CD14-positive monocyte (primary cell): ENCODE results near the gene HADHA. TPM values are rescaled to one million over a fixed set of nuclear protein-coding genes. Genes with fewer than 3 reads are reported as not detected.

ENCODE experiments used
- DNase-seq, 3 donors: peaks; one replicate each; pipeline ENCODE4 v3.0.0-alpha.2; 2011 to 2022
- H2AFZ ChIP-seq: 2 replicates; pipeline ENCODE4 v1.6.0; 2012; ENCODE audit warnings: mild to moderate bottlenecking, low read depth, low read length, inconsistent platforms; ENCODE audit not compliant: insufficient read depth, poor library complexity, severe bottlenecking
- H3K27ac ChIP-seq, 2 donors: 1 replicate in 1 of 2; 2 replicates in 1 of 2; pipeline ENCODE4 v1.5.1; 2012 to 2013; ENCODE audit warnings: low read length in 2 of 2, control low read depth in 1 of 2, inconsistent platforms in 1 of 2, low read depth in 1 of 2, mild to moderate bottlenecking in 1 of 2
- H3K27me3 ChIP-seq, 2 donors: one replicate each; pipeline versions ENCODE4 v1.6.0 to v1.6.1; 2011 to 2013; ENCODE audit warnings: low read length in 2 of 2; ENCODE audit not compliant: control insufficient read depth in 2 of 2, insufficient read depth in 2 of 2
- H3K36me3 ChIP-seq, 2 donors: replicated peaks in 1 of 2; 1 replicate in 1 of 2; 2 replicates in 1 of 2; pipeline versions ENCODE4 v1.5.1 to v1.6.1; 2012 to 2013; ENCODE audit warnings: low read length in 2 of 2, control low read depth in 1 of 2, inconsistent platforms in 1 of 2, mild to moderate bottlenecking in 1 of 2; ENCODE audit not compliant: insufficient read depth in 2 of 2, control insufficient read depth in 1 of 2
- H3K4me1 ChIP-seq, 2 donors: 1 replicate in 1 of 2; 2 replicates in 1 of 2; pipeline versions ENCODE4 v1.5.1 to v1.6.1; 2012 to 2013; ENCODE audit warnings: low read length in 2 of 2, control low read depth in 1 of 2, inconsistent platforms in 1 of 2, mild to moderate bottlenecking in 1 of 2, moderate library complexity in 1 of 2; ENCODE audit not compliant: insufficient read depth in 2 of 2, control insufficient read depth in 1 of 2
- H3K4me2 ChIP-seq: replicated peaks from 2 replicates; pipeline ENCODE3; 2012; ENCODE audit warnings: low read length, moderate library complexity, mild to moderate bottlenecking; ENCODE audit not compliant: poor library complexity, severe bottlenecking; ENCODE audit errors: extremely low read depth
- H3K4me3 ChIP-seq, 3 experiments: fragments of 200-600 bp in 1 of 3; sonication (generic) in 1 of 3; replicated peaks in 1 of 3; 1 replicate in 2 of 3; 2 replicates in 1 of 3; pipeline ENCODE4 v1.5.1; 2011 to 2013; ENCODE audit warnings: low read length in 3 of 3, mild to moderate bottlenecking in 3 of 3, control low read depth in 2 of 3, low read depth in 2 of 3, inconsistent platforms in 1 of 3, moderate library complexity in 1 of 3
- H3K79me2 ChIP-seq: 2 replicates; pipeline ENCODE4 v1.6.0; 2012; ENCODE audit warnings: mild to moderate bottlenecking, control low read depth, inconsistent platforms, low read length, moderate library complexity; ENCODE audit not compliant: insufficient read depth
- H3K9ac ChIP-seq: 2 replicates; pipeline ENCODE4 v1.6.0; 2017; ENCODE audit warnings: low read length, mild to moderate bottlenecking; ENCODE audit not compliant: insufficient read depth, poor library complexity, severe bottlenecking
- H3K9me3 ChIP-seq, 2 donors: replicated peaks in 1 of 2; 1 replicate in 1 of 2; 2 replicates in 1 of 2; pipeline versions ENCODE4 v1.5.1 to v1.6.1; 2012 to 2013; ENCODE audit warnings: low read length in 2 of 2, control low read depth in 1 of 2; ENCODE audit not compliant: control insufficient read depth in 1 of 2, insufficient read depth in 1 of 2
- H4K20me1 ChIP-seq: 2 replicates; pipeline ENCODE4 v1.6.0; 2012; ENCODE audit warnings: mild to moderate bottlenecking, low read length, control low read depth, moderate library complexity; ENCODE audit not compliant: insufficient read depth
- H3K27ac Mint-ChIP-seq, 7 donors: one replicate each; pipeline ENCODE4 v1.8.0; 2020; ENCODE audit warnings: mild to moderate bottlenecking in 7 of 7, mixed read lengths in 7 of 7, moderate library complexity in 6 of 7, inconsistent platforms in 2 of 7
- H3K27me3 Mint-ChIP-seq, 3 donors: one replicate each; pipeline ENCODE4 v1.8.0; 2021 to 2022; ENCODE audit warnings: low read depth in 3 of 3, mild to moderate bottlenecking in 3 of 3, mixed read lengths in 3 of 3, moderate library complexity in 3 of 3, inconsistent platforms in 1 of 3
- H3K36me3 Mint-ChIP-seq, 2 donors: one replicate each; pipeline ENCODE4 v1.8.0; 2020; ENCODE audit warnings: mixed read lengths in 2 of 2, inconsistent platforms in 1 of 2, mild to moderate bottlenecking in 1 of 2
- H3K4me1 Mint-ChIP-seq: one replicate; pipeline ENCODE4 v1.8.0; 2020; ENCODE audit warnings: mild to moderate bottlenecking, mixed read lengths
- H3K4me3 Mint-ChIP-seq, 2 donors: one replicate each; pipeline ENCODE4 v1.8.0; 2020; ENCODE audit warnings: mild to moderate bottlenecking in 2 of 2, mixed read lengths in 2 of 2, moderate library complexity in 1 of 2
- H3K9me3 Mint-ChIP-seq, 7 donors: one replicate each; pipeline ENCODE4 v1.8.0; 2020 to 2022; ENCODE audit warnings: mixed read lengths in 7 of 7, mild to moderate bottlenecking in 6 of 7, moderate library complexity in 6 of 7, inconsistent platforms in 2 of 7
- WGBS: methylation state at CpG from one replicate; pipeline ENCODE4 v1.1.5; 2013; ENCODE audit warnings: missing lambda C conversion rate; ENCODE audit not compliant: insufficient coverage; 5-methylcytosine and 5-hydroxymethylcytosine counted together
- intact Hi-C, 2 donors: fragments of 100-400 bp; cut with micrococcal nuclease; formaldehyde crosslinking; loops; one replicate each; pipeline versions ENCODE4 v1.15.0 to v1.15.1; 2023
- polyA plus RNA-seq, 3 donors: library from polyadenylated mRNA; depleted of rRNA in 1 of 3; unstranded in 2 of 3; stranded (reverse) in 1 of 3; fragments of 300-500 nt in 2 of 3; fragments of >200 nt in 1 of 3; fragmentation: Illumina TruSeq in 2 of 3; gene quantifications; 1 replicate in 2 of 3; 2 replicates in 1 of 3; pipeline ENCODE4 v1.2.3, GENCODE V29; 2012 to 2021
- TF ChIP-seq, protein P1 (sequence below): fragments of 200-600 bp; IDR thresholded peaks from one replicate; pipeline ENCODE4 v1.8.0; 2022; ENCODE audit warnings: antibody characterized with exemption, mild to moderate bottlenecking

HADHA gene
- polyA plus RNA-seq, 3 donors = 60.2 to 187 (median 155) TPM

DNA sequence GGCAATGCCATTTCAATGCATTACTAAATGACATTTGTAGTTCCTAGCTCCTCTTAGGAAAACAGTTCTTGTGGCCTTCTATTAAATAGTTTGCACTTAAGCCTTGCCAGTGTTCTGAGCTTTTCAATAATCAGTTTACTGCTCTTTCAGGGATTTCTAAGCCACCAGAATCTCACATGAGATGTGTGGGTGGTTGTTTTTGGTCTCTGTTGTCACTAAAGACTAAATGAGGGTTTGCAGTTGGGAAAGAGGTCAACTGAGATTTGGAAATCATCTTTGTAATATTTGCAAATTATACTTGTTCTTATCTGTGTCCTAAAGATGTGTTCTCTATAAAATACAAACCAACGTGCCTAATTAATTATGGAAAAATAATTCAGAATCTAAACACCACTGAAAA lies 45.6 kb upstream of the HADHA start:
- Histone ChIP-seq H2AFZ (no peak overlapping the region), H3K4me1 (no peaks in the 10 kb centered on the region), H3K27ac (no peak overlapping the region), H4K20me1 (no peaks in the 10 kb centered on the region), H3K4me2 (no peak overlapping the region), H3K36me3 (peaks cover 35 to 48% of the 10 kb centered on the region in 2 donors), H3K9me3 (no peaks in the 10 kb centered on the region), H3K4me3 (no peak overlapping the region), H3K27me3 (no peaks in the 10 kb centered on the region), H3K9ac (no peak overlapping the region), H3K79me2 (no peaks in the 10 kb centered on the region)
- H3K4me3 Mint-ChIP-seq = no peak overlapping the region
- H3K4me1 Mint-ChIP-seq = peaks cover 7% of the 10 kb centered on the region
- peaks cover 39 to 54% of the 10 kb centered on the region in 2 donors for H3K36me3 Mint-ChIP-seq
- intact Hi-C loops = no loop called here
- no peaks in the 10 kb centered on the region for H3K9me3 Mint-ChIP-seq
- WGBS = no CpG with 5 or more reads among the region's 1 CpG
- no peak overlapping the region for H3K27ac Mint-ChIP-seq
- no peaks in the 10 kb centered on the region for H3K27me3 Mint-ChIP-seq
- DNase-seq = no peak
- TF ChIP-seq, protein P1, sequence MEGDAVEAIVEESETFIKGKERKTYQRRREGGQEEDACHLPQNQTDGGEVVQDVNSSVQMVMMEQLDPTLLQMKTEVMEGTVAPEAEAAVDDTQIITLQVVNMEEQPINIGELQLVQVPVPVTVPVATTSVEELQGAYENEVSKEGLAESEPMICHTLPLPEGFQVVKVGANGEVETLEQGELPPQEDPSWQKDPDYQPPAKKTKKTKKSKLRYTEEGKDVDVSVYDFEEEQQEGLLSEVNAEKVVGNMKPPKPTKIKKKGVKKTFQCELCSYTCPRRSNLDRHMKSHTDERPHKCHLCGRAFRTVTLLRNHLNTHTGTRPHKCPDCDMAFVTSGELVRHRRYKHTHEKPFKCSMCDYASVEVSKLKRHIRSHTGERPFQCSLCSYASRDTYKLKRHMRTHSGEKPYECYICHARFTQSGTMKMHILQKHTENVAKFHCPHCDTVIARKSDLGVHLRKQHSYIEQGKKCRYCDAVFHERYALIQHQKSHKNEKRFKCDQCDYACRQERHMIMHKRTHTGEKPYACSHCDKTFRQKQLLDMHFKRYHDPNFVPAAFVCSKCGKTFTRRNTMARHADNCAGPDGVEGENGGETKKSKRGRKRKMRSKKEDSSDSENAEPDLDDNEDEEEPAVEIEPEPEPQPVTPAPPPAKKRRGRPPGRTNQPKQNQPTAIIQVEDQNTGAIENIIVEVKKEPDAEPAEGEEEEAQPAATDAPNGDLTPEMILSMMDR = no peak

DNA sequence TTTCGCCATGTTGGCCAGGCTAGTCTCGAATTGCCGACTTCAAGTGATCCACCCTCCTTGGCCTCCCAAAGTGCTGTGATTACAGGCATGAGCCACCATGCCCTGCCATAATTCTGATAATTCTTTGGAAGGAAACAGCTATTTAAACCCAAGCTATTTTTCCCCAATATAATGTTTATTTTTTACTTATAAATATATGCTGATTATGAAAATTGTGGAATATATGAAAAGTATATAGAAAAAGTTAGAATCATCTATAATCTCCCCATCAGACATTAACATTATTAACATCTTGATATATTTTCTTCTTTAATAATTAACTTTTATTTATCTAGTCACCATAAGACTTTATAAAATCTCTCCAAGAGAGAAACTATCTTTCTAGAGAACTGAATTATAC lies 41.5 kb upstream of the HADHA start:
- Mint-ChIP-seq H3K27ac (no peak overlapping the region), H3K4me3 (no peak overlapping the region), H3K27me3 (no peaks in the 10 kb centered on the region), H3K36me3 (peaks cover 67 to 85% of the 10 kb centered on the region in 2 donors), H3K4me1 (no peaks in the 10 kb centered on the region), H3K9me3 (no peaks in the 10 kb centered on the region)
- no peak overlapping the region for H3K4me2 ChIP-seq
- no peaks in the 10 kb centered on the region for H3K4me1 ChIP-seq
- WGBS = 90% methylated on average over 2 of the region's 3 CpGs
- no peak overlapping the region for H2AFZ ChIP-seq
- H4K20me1 ChIP-seq = no peaks in the 10 kb centered on the region
- H3K4me3 ChIP-seq = no peak overlapping the region
- H3K27me3 ChIP-seq = no peaks in the 10 kb centered on the region
- H3K27ac ChIP-seq = no peak overlapping the region
- TF ChIP-seq, protein P1 = no peak
- H3K36me3 ChIP-seq = peaks cover 71 to 88% of the 10 kb centered on the region in 2 donors
- no peaks in the 10 kb centered on the region for H3K9me3 ChIP-seq
- intact Hi-C loops = no loop called here
- H3K9ac ChIP-seq = no peak overlapping the region
- H3K79me2 ChIP-seq = no peaks in the 10 kb centered on the region
- no peak for DNase-seq
